HEK293T (cell line): Measurements from ENCODE around the gene HSPA12A.

ENCODE experiments used
- ARNT ChIP-seq: fragments of 450-650 bp; IDR thresholded peaks from 2 replicates; pipeline ENCODE4 v1.6.1; 2017; ENCODE audit warnings: mild to moderate bottlenecking
- ELF4 ChIP-seq: fragments of 450-650 bp; IDR thresholded peaks from 2 replicates; pipeline ENCODE4 v1.6.1; 2017; ENCODE audit warnings: antibody characterized with exemption
- FOXK2 ChIP-seq: fragments of 450-650 bp; IDR thresholded peaks from 2 replicates; pipeline ENCODE4 v1.6.1; 2016; ENCODE audit warnings: mild to moderate bottlenecking
- FOXM1 ChIP-seq: fragments of 450-650 bp; IDR thresholded peaks from 2 replicates; pipeline ENCODE4 v1.6.1; 2017; ENCODE audit warnings: mild to moderate bottlenecking, borderline replicate concordance
- HDGF ChIP-seq: fragments of 450-650 bp; IDR thresholded peaks from 2 replicates; pipeline ENCODE4 v1.6.1; 2017; ENCODE audit warnings: antibody characterized with exemption, borderline replicate concordance
- NFRKB ChIP-seq: fragments of 450-650 bp; IDR thresholded peaks from 2 replicates; pipeline ENCODE4 v1.6.1; 2016; ENCODE audit warnings: mild to moderate bottlenecking, moderate library complexity
- SP1 ChIP-seq: fragments of 450-650 bp; IDR thresholded peaks from 2 replicates; pipeline ENCODE4 v1.6.1; 2017
- TARDBP ChIP-seq: fragments of 450-650 bp; IDR thresholded peaks from 2 replicates; pipeline ENCODE4 v1.6.1; 2016
- ZNF384 ChIP-seq: fragments of 450-650 bp; IDR thresholded peaks from 2 replicates; pipeline ENCODE4 v1.6.1; 2016
- TF ChIP-seq, protein P1 (sequence below): fragments of 450-650 bp; IDR thresholded peaks from 2 replicates; pipeline ENCODE4 v1.6.1; 2016

DNA sequence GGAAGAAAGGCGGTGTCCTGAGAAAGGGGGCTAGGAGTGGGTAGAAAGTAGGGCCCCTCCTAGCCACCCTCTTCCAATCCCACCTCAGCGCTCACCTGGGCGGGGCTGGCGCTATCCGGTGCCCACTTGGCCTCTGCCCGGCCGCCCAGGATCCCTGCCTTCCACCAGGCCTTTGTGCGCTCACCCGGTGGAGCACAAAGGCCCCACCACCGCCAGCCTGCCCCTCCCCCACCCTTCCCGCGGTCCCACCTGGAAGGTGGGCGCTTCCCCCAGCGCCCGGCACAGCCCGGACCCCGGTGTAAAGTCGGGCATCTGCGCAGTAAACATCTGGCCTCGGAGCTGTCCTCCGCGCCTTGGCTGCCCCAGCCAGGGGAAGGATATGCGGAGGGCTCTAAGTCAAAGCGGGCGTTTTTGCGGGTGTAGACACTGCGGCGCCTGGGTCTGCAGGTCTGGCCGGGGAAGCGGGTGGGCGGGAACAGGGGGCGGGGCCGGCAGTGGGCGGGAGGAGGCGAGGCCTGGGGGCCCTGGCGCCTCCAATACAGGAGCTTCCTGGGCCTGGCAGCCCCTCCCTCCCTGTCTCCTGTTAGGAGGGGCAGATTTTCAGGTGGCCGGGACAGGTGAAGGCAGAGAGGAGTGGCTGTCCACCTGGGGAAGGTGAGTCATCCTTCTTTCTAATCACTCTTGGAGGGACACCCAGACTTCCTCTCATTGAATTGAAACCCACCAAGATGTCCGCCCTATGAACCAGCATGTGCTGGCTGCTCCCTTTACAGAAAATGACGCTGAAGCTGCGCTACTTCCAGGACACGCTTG, 72.3 kb downstream of the HSPA12A start:
- TF ChIP-seq ARNT: no peak
- TF ChIP-seq NFRKB: no peak
- TF ChIP-seq TARDBP: no peak
- no peak for TF ChIP-seq SP1
- TF ChIP-seq FOXK2: no peak
- no peak for TF ChIP-seq ELF4
- TF ChIP-seq ZNF384: no peak
- no peak for TF ChIP-seq HDGF
- TF ChIP-seq, protein P1, sequence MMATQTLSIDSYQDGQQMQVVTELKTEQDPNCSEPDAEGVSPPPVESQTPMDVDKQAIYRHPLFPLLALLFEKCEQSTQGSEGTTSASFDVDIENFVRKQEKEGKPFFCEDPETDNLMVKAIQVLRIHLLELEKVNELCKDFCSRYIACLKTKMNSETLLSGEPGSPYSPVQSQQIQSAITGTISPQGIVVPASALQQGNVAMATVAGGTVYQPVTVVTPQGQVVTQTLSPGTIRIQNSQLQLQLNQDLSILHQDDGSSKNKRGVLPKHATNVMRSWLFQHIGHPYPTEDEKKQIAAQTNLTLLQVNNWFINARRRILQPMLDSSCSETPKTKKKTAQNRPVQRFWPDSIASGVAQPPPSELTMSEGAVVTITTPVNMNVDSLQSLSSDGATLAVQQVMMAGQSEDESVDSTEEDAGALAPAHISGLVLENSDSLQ: no peak
- no peak for TF ChIP-seq FOXM1
